ENCODE measurements around the gene FAM76A. TPM values are rescaled to one million over a fixed set of nuclear protein-coding genes. Genes with fewer than 3 reads are reported as not detected.
"Not testable (repeated sequence)": the region's sequence is repeated elsewhere in the genome, so short reads cannot be mapped to it uniquely, and the experiment has no call there.

Gene FAM76A
- total and polyA plus RNA-seq, 2 donors (not counting 3 experiments of a cell fraction or from before 2014, with no cell fraction given), result 1.8 to 12.8 TPM

DNA sequence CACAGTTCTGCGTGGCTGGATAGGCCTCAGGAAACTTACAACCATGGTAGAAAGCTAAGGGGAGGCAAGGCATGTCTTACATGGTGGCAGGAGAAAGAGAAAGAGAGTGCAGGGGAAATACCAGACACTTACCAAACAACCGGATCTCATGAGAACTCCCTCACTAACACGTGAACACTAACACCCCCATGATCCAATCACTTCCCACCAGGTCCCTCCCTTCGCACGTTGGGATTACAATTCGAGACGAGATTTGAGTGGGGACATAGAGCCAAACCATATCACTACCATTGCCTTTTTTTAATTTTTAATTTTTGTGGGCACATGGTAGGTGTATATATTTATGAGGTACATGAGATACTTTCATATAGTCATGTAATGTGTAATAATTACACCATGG lies 81.0 kb downstream of the FAM76A start:
- no peak for DNase-seq (ENCODE audit: low read depth, low spot score)
- no TSS peak for BruUV-seq (replicated peaks)
- no peak overlapping the region for H3K9ac ChIP-seq (replicated peaks; ENCODE audit: extremely low read depth, insufficient read depth, low read length)
- no peak overlapping the region for H3K4me3 ChIP-seq (replicated peaks in 1 of 3; ENCODE audit: insufficient read depth in 1 of 3, low read depth in 1 of 3, low read length in 3 of 3)
- FAIRE-seq, result no peak
- ChIA-PET POLR2A (no interaction called here), CTCF (no interaction called here)
- dilution Hi-C loops (cut with MboI; ENCODE audit: extremely low pct_ligation_motif_present, low sequenced_read_pairs), result no loop called here
- H3K4me1 ChIP-seq (ENCODE audit: control insufficient read depth, extremely low read depth, insufficient read depth, low read length), result no peaks in the 10 kb centered on the region
- no peak overlapping the region for H2AFZ ChIP-seq (ENCODE audit: low read depth, low read length)
- H4K20me1 ChIP-seq (replicated peaks; ENCODE audit: control insufficient read depth, extremely low read depth, insufficient read depth, low read length), result no peaks in the 10 kb centered on the region
- no peaks in the 10 kb centered on the region for H3K9me1 ChIP-seq (replicated peaks; ENCODE audit: control insufficient read depth, extremely low read depth, insufficient read depth, low read length)
- no peak overlapping the region for H3K27ac ChIP-seq (ENCODE audit: insufficient read depth, low read depth, low read length)
- no peaks in the 10 kb centered on the region for H3K9me3 ChIP-seq (replicated peaks; ENCODE audit: control insufficient read depth, insufficient read depth, low read length)
- H3K79me2 ChIP-seq (ENCODE audit: control insufficient read depth, insufficient read depth, low read length), result no peaks in the 10 kb centered on the region
- H3K27me3 ChIP-seq (ENCODE audit: control insufficient read depth in 2 of 2, insufficient read depth in 2 of 2, low read length in 2 of 2), result no peaks in the 10 kb centered on the region
- no peak overlapping the region for H3K4me2 ChIP-seq (ENCODE audit: insufficient read depth, low read length)
- intact Hi-C loops (cut with micrococcal nuclease), result no loop called here
- TF ChIP-seq POLR2AphosphoS5 (IDR thresholded peaks at IDR 0.05; ENCODE audit: insufficient read depth, low read depth, low read length) (no peak), JUN (IDR thresholded peaks at IDR 0.05; ENCODE audit: borderline replicate concordance, insufficient read depth, insufficient read length, low read depth) (no peak), POLR2A (IDR thresholded peaks at IDR 0.05; ENCODE audit: low read depth, low read length) (no peak), FOS (IDR thresholded peaks at IDR 0.05; ENCODE audit: borderline replicate concordance, insufficient read depth, low read length) (no peak)
- peaks cover 5 to 34% of the 10 kb centered on the region in 2 experiments for H3K36me3 ChIP-seq (ENCODE audit: control insufficient read depth in 2 of 2, extremely low read depth in 1 of 2, insufficient read depth in 2 of 2, low read length in 2 of 2)

DNA sequence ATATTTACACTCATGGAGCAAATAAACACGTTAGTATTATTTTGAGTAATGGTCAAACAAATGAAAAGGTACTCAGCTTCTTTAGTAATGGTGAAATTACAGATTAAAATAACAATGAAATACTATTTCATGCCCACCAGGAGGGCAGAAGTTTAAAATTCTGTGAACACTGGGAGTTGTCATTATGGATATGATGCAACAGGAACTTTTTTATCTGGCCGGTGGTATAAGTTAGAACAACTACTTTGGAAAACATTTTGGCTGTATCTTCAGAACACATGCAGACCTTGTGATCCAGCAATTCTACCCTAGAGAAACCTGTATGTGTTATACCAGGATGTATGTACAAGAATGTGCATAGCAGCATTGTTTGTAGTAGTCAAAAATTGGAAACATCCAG lies 81.6 kb downstream of the FAM76A start:
- ChIA-PET CTCF (no interaction called here), POLR2A (interaction anchor here (1.1 kb wide), 1 partner anchor 35 kb away, joined by 4 read pairs; the partner anchor contains the start of gene STX12)
- TF ChIP-seq POLR2AphosphoS5 (IDR thresholded peaks at IDR 0.05; ENCODE audit: insufficient read depth, low read depth, low read length) (no peak), JUN (IDR thresholded peaks at IDR 0.05; ENCODE audit: borderline replicate concordance, insufficient read depth, insufficient read length, low read depth) (no peak), FOS (IDR thresholded peaks at IDR 0.05; ENCODE audit: borderline replicate concordance, insufficient read depth, low read length) (no peak)
- no TSS peak for BruUV-seq (replicated peaks)
- Histone ChIP-seq H2AFZ (ENCODE audit: low read depth, low read length) (no peak overlapping the region), H3K27me3 (ENCODE audit: control insufficient read depth in 2 of 2, insufficient read depth in 2 of 2, low read length in 2 of 2) (no peaks in the 10 kb centered on the region), H3K4me2 (ENCODE audit: insufficient read depth, low read length) (no peak overlapping the region), H3K9me3 (replicated peaks; ENCODE audit: control insufficient read depth, insufficient read depth, low read length) (no peaks in the 10 kb centered on the region), H3K9me1 (replicated peaks; ENCODE audit: control insufficient read depth, extremely low read depth, insufficient read depth, low read length) (no peaks in the 10 kb centered on the region), H3K27ac (ENCODE audit: insufficient read depth, low read depth, low read length) (no peak overlapping the region), H3K9ac (replicated peaks; ENCODE audit: extremely low read depth, insufficient read depth, low read length) (no peak overlapping the region), H3K4me1 (ENCODE audit: control insufficient read depth, extremely low read depth, insufficient read depth, low read length) (no peaks in the 10 kb centered on the region), H3K4me3 (replicated peaks in 1 of 3; ENCODE audit: insufficient read depth in 1 of 3, low read depth in 1 of 3, low read length in 3 of 3) (no peak overlapping the region), H3K36me3 (ENCODE audit: control insufficient read depth in 2 of 2, extremely low read depth in 1 of 2, insufficient read depth in 2 of 2, low read length in 2 of 2) (peaks cover 6 to 32% of the 10 kb centered on the region in 2 experiments), H4K20me1 (replicated peaks; ENCODE audit: control insufficient read depth, extremely low read depth, insufficient read depth, low read length) (no peaks in the 10 kb centered on the region), H3K79me2 (ENCODE audit: control insufficient read depth, insufficient read depth, low read length) (no peaks in the 10 kb centered on the region)
- intact Hi-C loops (cut with micrococcal nuclease) (no loop called here), dilution Hi-C loops (cut with MboI; ENCODE audit: extremely low pct_ligation_motif_present, low sequenced_read_pairs) (no loop called here)
- DNase-seq (ENCODE audit: low read depth, low spot score) (no peak), FAIRE-seq (peak; percentile 31)

DNA sequence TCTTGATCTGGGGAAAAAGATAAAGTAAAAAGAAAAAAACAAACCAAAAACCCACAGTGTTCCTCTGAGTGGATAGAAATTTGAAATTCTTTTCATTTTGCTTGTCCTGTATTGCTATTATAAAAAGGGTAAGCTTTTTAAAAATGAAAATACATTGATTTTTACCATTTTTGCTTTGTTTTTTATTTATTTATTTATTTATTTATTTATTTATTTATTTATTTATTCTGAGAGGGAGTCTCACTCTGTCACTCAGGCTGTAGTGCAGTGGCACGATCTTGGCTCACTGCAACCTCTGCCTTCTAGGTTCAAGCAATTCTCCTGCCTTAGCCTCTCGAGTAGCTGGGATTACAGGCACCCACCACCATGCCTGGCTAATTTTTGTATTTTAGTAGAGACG lies 82.4 kb downstream of the FAM76A start:
- H3K79me2 ChIP-seq (ENCODE audit: control insufficient read depth, insufficient read depth, low read length); intact Hi-C loops (cut with micrococcal nuclease); H3K9me1 ChIP-seq (replicated peaks; ENCODE audit: control insufficient read depth, extremely low read depth, insufficient read depth, low read length); BruUV-seq (replicated peaks); H2AFZ ChIP-seq (ENCODE audit: low read depth, low read length); H3K4me3 ChIP-seq (replicated peaks in 1 of 3; ENCODE audit: insufficient read depth in 1 of 3, low read depth in 1 of 3, low read length in 3 of 3); H4K20me1 ChIP-seq (replicated peaks; ENCODE audit: control insufficient read depth, extremely low read depth, insufficient read depth, low read length); H3K4me1 ChIP-seq (ENCODE audit: control insufficient read depth, extremely low read depth, insufficient read depth, low read length); H3K27me3 ChIP-seq (ENCODE audit: control insufficient read depth in 2 of 2, insufficient read depth in 2 of 2, low read length in 2 of 2); H3K9ac ChIP-seq (replicated peaks; ENCODE audit: extremely low read depth, insufficient read depth, low read length); dilution Hi-C loops (cut with MboI; ENCODE audit: extremely low pct_ligation_motif_present, low sequenced_read_pairs); DNase-seq (ENCODE audit: low read depth, low spot score); H3K4me2 ChIP-seq (ENCODE audit: insufficient read depth, low read length); CTCF ChIA-PET; H3K27ac ChIP-seq (ENCODE audit: insufficient read depth, low read depth, low read length); H3K9me3 ChIP-seq (replicated peaks; ENCODE audit: control insufficient read depth, insufficient read depth, low read length): not testable (repeated sequence)
- peaks cover 5 to 32% of the 10 kb centered on the region in 2 experiments for H3K36me3 ChIP-seq (ENCODE audit: control insufficient read depth in 2 of 2, extremely low read depth in 1 of 2, insufficient read depth in 2 of 2, low read length in 2 of 2)
- POLR2A ChIA-PET, result interaction anchor here (0.7 to 1.1 kb wide), 2 partner anchors 33 to 36 kb away, joined by 3 to 4 read pairs; partner anchors contain the start of gene STX12
- FAIRE-seq, result peak; percentile 46
